ENCODE data around the gene TMED1. TPM values are rescaled to one million over a fixed set of nuclear protein-coding genes. Genes with fewer than 3 reads are reported as not detected.
"Not testable (repeated sequence)": the region's sequence is repeated elsewhere in the genome, so short reads cannot be mapped to it uniquely, and the experiment has no call there.

Gene TMED1
- total RNA-seq, 6 donors from 2014 or later: 11.3 to 40.7 (median 25.1) TPM

DNA sequence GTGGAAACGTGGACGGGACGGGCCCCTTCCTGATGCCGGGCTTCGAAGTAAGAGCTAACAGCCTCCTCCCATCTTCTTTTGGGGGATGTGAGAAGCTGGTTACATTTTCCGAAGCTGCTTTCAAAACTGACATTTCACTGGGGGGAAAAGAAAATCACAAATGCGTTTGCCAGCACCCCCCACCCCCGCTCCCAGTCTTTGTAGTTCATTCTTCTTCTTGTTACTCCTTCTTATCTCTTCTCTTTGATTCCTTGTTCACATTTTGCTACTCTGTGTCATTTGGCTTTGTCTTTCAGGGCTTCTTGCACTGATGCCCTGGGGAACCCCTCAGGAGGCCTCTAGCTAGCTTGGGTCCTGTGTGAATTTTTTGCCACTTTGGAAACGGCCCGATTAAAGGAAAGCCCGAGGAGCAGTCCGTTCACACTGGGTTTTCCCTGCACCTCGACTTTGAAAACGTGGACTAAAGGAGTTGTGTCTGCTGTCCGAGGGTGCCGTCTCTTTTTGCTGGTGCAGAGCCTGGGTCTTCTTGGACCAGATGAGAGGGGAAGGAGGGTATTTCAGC is 36.6 kb upstream of the TMED1 start:
- ATAC-seq (ENCODE audit: low FRiP score in 2 of 2) (no peak), DNase-seq (no peak)
- H3K27ac ChIP-seq: peak overlapping the region; percentile 72 to 91 (median 79)
- peaks cover 19 to 35% (median 31%) of the 10 kb centered on the region in 4 donors for H3K4me1 ChIP-seq
- H3K27me3 ChIP-seq: no peaks in the 10 kb centered on the region
- H3K36me3 ChIP-seq: no peaks in the 10 kb centered on the region
- 17 to 18% methylated on average over 16 of the region's 16 CpGs for WGBS, 2 donors
- peak overlapping the region; percentile 88 to 93 (median 90) for H3K4me3 ChIP-seq
- H3K9me3 ChIP-seq: no peaks in the 10 kb centered on the region
- no peak for TF ChIP-seq POLR2A (IDR thresholded peaks at IDR 0.05)
- TF ChIP-seq POLR2AphosphoS5 (IDR thresholded peaks at IDR 0.05): no peak
- TF ChIP-seq, protein P1, sequence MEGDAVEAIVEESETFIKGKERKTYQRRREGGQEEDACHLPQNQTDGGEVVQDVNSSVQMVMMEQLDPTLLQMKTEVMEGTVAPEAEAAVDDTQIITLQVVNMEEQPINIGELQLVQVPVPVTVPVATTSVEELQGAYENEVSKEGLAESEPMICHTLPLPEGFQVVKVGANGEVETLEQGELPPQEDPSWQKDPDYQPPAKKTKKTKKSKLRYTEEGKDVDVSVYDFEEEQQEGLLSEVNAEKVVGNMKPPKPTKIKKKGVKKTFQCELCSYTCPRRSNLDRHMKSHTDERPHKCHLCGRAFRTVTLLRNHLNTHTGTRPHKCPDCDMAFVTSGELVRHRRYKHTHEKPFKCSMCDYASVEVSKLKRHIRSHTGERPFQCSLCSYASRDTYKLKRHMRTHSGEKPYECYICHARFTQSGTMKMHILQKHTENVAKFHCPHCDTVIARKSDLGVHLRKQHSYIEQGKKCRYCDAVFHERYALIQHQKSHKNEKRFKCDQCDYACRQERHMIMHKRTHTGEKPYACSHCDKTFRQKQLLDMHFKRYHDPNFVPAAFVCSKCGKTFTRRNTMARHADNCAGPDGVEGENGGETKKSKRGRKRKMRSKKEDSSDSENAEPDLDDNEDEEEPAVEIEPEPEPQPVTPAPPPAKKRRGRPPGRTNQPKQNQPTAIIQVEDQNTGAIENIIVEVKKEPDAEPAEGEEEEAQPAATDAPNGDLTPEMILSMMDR (IDR thresholded peaks at IDR 0.05): peak in 1 of 6 experiments; percentile 2
- no peak for TF ChIP-seq EP300 (IDR thresholded peaks at IDR 0.05)

DNA sequence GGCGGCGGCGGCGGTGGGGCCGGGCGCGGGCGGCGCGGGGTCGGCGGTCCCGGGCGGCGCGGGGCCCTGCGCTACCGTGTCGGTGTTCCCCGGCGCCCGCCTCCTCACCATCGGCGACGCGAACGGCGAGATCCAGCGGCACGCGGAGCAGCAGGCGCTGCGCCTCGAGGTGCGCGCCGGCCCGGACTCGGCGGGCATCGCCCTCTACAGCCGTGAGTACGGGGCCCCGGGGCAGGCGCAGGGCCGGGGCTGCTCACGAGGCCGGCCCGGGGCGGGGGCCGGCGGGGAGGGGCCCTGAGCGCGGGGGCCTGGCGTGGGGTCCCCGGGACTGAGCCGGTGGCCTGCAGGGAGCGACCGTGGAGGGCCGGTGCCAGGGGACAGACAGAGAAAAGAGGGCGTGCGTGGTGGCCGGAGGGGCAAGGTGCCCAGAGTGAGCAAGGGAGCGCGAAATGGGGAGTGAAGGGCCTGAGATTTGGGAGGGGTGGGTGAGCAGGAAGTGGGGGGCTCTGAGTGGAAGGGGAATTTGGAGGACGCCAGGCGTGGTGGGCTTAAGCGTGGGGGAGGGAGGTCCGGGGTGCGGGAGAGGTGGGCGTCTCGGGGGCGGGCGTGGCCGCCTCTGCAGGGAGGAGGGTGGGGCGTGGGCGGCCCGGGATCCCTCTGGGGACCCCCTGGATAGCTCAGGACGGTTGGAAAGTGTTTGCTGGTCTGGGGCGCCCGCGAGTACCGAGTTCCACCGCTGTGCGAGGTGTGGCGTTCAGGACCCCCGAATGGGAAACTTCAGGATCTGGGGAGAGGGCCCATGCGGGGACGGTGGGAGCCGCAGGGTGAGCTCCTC is 35.9 kb upstream of the TMED1 start:
- ATAC-seq (ENCODE audit: low FRiP score in 2 of 2) (no peak), DNase-seq (peak; percentile 31 to 93)
- Histone ChIP-seq H3K4me3 (peak overlapping the region; percentile 88 to 93 (median 90)), H3K9me3 (no peaks in the 10 kb centered on the region), H3K4me1 (peaks cover 19 to 31% (median 25%) of the 10 kb centered on the region in 4 donors), H3K27ac (peak overlapping the region; percentile 72 to 91 (median 79)), H3K27me3 (no peaks in the 10 kb centered on the region), H3K36me3 (no peaks in the 10 kb centered on the region)
- 0 to 1% methylated on average over 18 to 33 of the region's 90 CpGs for WGBS, 2 donors
- TF ChIP-seq POLR2AphosphoS5 (IDR thresholded peaks at IDR 0.05) (no peak), EP300 (IDR thresholded peaks at IDR 0.05) (no peak), POLR2A (IDR thresholded peaks at IDR 0.05) (no peak)
- TF ChIP-seq, protein P1 (IDR thresholded peaks at IDR 0.05): peak in 4 of 6 experiments; percentile 12 to 24 (median 18)

DNA sequence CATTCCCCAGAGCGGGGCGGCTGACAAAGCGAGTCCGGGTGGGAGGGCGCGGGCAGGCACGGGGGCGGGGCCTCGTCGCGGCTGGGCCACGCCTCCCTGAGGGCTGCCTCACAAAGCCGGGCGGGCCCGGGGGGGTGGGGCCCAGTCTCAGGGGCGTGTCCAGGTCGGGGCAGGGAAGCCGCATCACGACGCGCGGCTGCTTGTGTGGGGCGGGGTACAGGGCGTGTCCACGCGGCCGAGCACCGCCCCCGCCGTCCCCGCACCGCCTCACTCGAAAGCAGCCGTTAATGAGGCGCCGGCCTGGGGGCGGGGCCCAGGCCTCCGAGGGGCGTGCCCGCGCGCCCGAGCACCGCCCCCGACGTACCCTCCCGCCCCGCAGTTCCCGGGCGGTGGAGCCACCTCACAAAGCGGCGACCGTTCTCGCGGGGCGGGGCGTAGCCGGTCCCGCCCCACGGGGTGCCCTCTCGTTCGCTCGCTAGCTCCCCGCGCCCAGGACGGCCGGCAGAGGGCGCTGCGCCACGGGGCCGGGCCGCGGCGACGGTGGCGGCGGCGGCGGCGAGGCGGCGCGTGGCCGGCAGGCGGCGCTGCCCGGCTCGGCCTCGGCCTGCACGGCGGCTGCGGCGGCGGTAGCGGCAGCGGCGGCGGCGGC is 35.1 kb upstream of the TMED1 start, which contains the start of gene CARM1:
Gene CARM1 (plus strand): TSS at position 599 of the 649 bp plus-strand sequence. CDS start 150 bp downstream, outside the sequence.
- DNase-seq (peak; percentile 100), ATAC-seq (ENCODE audit: low FRiP score in 2 of 2) (peak; percentile 97 to 98)
- TF ChIP-seq EP300 (IDR thresholded peaks at IDR 0.05) (no peak), POLR2A (IDR thresholded peaks at IDR 0.05) (no peak), POLR2AphosphoS5 (IDR thresholded peaks at IDR 0.05) (peak in 1 of 2 donors; percentile 56)
- TF ChIP-seq, protein P1 (IDR thresholded peaks at IDR 0.05): peak; percentile 86 to 99 (median 99)
- Histone ChIP-seq H3K27ac (peak within 1 kb of the TSS; percentile 78 to 91 (median 84)), H3K27me3 (no peaks in the 10 kb centered on the region), H3K9me3 (no peaks in the 10 kb centered on the region), H3K4me3 (peak within 1 kb of the TSS; percentile 88 to 93 (median 90)), H3K4me1 (peaks cover 11 to 23% (median 17%) of the 10 kb centered on the region in 4 donors), H3K36me3 (no peaks in the 10 kb centered on the region)
- 1% methylated on average over 33 of the region's 99 CpGs; no CpG with 5 or more reads in 1 of the 2 donors for WGBS, 2 donors

DNA sequence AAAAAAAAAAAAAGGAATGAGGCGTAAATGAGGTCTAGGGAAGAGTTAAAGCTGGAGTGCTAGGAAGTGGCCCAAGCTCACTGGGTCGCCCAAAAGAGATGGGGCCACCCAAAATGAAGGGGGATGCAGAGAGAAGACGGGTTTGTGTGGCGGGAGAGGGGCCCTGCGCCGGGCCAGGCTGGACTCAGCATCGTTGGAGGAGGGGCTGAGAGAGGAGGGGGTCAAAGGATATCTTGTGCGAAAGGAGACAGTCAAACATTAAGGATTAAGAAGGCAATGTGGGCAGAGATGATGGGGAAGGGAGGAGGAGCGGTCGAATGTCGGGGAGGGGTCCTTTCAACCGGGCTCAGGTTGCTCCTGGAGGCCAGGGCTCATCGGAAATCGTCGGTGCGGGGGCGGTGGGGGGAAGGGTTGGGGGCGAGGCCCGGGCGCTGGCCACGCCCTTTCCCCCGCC is 34.5 kb upstream of the TMED1 start:
- Histone ChIP-seq H3K4me3 (peak overlapping the region; percentile 16 to 56 (median 46)), H3K4me1 (peaks cover 11 to 23% (median 15%) of the 10 kb centered on the region in 4 donors), H3K9me3 (no peaks in the 10 kb centered on the region), H3K27me3 (no peaks in the 10 kb centered on the region), H3K27ac (peak overlapping the region; percentile 66 to 87 (median 83)), H3K36me3 (no peaks in the 10 kb centered on the region)
- WGBS, 2 donors: 3 to 5% methylated on average over 13 to 15 of the region's 22 CpGs
- peak in 1 of 2 donors; percentile 0 for ATAC-seq (ENCODE audit: low FRiP score in 2 of 2)
- TF ChIP-seq EP300 (IDR thresholded peaks at IDR 0.05) (no peak), POLR2AphosphoS5 (IDR thresholded peaks at IDR 0.05) (no peak), POLR2A (IDR thresholded peaks at IDR 0.05) (no peak)
- TF ChIP-seq, protein P1 (IDR thresholded peaks at IDR 0.05): no peak
- no peak for DNase-seq

DNA sequence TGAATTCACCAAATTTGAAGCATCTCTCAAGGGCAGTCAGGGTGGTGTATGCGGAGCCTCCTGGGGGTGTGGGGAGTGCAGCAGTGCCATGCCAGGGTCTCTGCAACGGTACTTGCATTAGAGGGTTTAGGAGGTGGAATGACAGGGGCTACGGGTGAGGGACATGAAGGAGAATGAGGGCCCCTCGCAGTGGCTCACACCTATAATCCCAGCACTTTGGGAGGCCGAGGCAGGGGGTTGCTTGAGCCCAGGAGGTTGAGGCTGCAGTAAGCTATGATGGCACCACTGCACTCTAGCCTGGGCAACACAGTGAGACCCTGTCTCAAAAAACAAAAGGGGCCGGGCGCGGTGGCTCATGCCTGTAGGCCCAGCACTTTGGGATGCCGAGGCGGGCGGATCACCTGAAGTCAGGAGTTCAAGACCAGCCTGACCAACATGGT is 33.9 kb upstream of the TMED1 start:
- not testable (repeated sequence) for H3K27ac ChIP-seq; H3K9me3 ChIP-seq; ATAC-seq (ENCODE audit: low FRiP score in 2 of 2); H3K36me3 ChIP-seq; H3K4me3 ChIP-seq; H3K27me3 ChIP-seq
- H3K4me1 ChIP-seq: peaks cover 11 to 23% (median 15%) of the 10 kb centered on the region in 4 donors
- WGBS, 2 donors: 94 to 97% methylated on average over 8 to 11 of the region's 11 CpGs
- peak in 1 of 2 donors; percentile 61 for DNase-seq

Data from upper lobe of left lung (tissue), 6 donors.